Prostate gland (tissue), 2 donors: ENCODE data around the gene ASXL1. TPM values are rescaled to one million over a fixed set of nuclear protein-coding genes. Genes with fewer than 3 reads are reported as not detected.

Experiments
- DNase-seq: peaks from one replicate; pipeline ENCODE4 v3.0.0-alpha.2; 2019; ENCODE audit warnings: low spot score
- H3K27ac ChIP-seq, 2 donors: fragments of 200-600 bp; sonication (generic); 2 replicates each; pipeline ENCODE4 v1.5.1; 2017 to 2019
- H3K27me3 ChIP-seq: fragments of 200-600 bp; sonication (generic); replicated peaks from 2 replicates; pipeline ENCODE4 v1.5.1; 2019; ENCODE audit not compliant: insufficient read depth
- H3K36me3 ChIP-seq, 2 donors: fragments of 200-600 bp; sonication (generic); 1 replicate in 1 of 2; 2 replicates in 1 of 2; pipeline versions ENCODE4 v1.5.1 to v1.8.1; 2017 to 2019
- H3K4me1 ChIP-seq: fragments of 200-600 bp; sonication (generic); replicated peaks from 2 replicates; pipeline ENCODE4 v1.5.1; 2019
- H3K4me3 ChIP-seq, 2 donors: fragments of 200-600 bp; sonication (generic); 2 replicates each; pipeline ENCODE4 v1.5.1; 2017 to 2019
- H3K9me3 ChIP-seq: fragments of 200-600 bp; sonication (generic); 2 replicates; pipeline ENCODE4 v1.5.1; 2017
- CTCF ChIP-seq, 4 experiments: fragments of 200-600 bp in 2 of 4; fragments of 450-650 bp in 2 of 4; sonication (generic) in 2 of 4; IDR thresholded peaks; 1 replicate in 3 of 4; 2 replicates in 1 of 4; pipeline ENCODE4 v1.5.1; 2016 to 2019; ENCODE audit warnings: antibody characterized with exemption in 4 of 4, mild to moderate bottlenecking in 2 of 4, moderate library complexity in 2 of 4
- POLR2A ChIP-seq: fragments of 450-650 bp; IDR thresholded peaks from one replicate; pipeline ENCODE4 v1.6.1; 2016; ENCODE audit warnings: antibody characterized with exemption, mild to moderate bottlenecking
- POLR2AphosphoS5 ChIP-seq: sonication (generic); formaldehyde crosslinking; IDR thresholded peaks from one replicate; pipeline ENCODE4 v1.6.1; 2017; ENCODE audit warnings: antibody characterized with exemption
- WGBS: methylation state at CpG from one replicate; pipeline ENCODE4 v1.1.5; 2018; 5-methylcytosine and 5-hydroxymethylcytosine counted together
- intact Hi-C: fragments of 100-400 bp; cut with DNase I; formaldehyde crosslinking; loops from one replicate; pipeline ENCODE4 v1.14.2; 2022
- total RNA-seq, 2 donors: library from RNA; depleted of rRNA; stranded (reverse); fragments of >200 nt; gene quantifications; one replicate each; pipeline ENCODE4 v1.1.0, GENCODE V29; 2016

ASXL1 gene
- total RNA-seq, 2 donors from 2014 or later = 30.4 to 106 TPM

- Histone ChIP-seq H3K27ac (peak overlapping the region; percentile 97), H3K36me3 (no peaks in the 10 kb centered on the region), H3K27me3 (no peaks in the 10 kb centered on the region), H3K4me1 (no peaks in the 10 kb centered on the region), H3K4me3 (peak overlapping the region; percentile 73 to 80), H3K9me3 (no peaks in the 10 kb centered on the region)
- TF ChIP-seq POLR2A (no peak), CTCF (IDR thresholded peaks at IDR 0.05) (no peak), POLR2AphosphoS5 (no peak)
- WGBS = under 1% methylated on average over 11 of the region's 11 CpGs
- peak; percentile 11 for DNase-seq
- intact Hi-C loops = no loop called here
These were observed 709 bp upstream of the ASXL1 start for GRCh38 chr20:32357375-32357868.

DNA sequence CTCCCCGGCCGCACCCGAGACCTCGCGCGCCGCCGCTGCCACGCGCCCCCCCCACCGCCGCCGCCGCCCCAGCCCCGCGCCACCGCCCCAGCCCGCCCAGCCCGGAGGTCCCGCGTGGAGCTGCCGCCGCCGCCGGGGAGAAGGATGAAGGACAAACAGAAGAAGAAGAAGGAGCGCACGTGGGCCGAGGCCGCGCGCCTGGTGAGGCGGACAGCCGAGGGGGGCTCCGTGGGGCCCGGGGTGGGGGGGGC lies 426 bp downstream of the ASXL1 start:
- H3K9me3 ChIP-seq = no peaks in the 10 kb centered on the region
- WGBS = 0% methylated on average over 10 of the region's 35 CpGs
- DNase-seq = no peak
- H3K4me1 ChIP-seq = peaks cover 4% of the 10 kb centered on the region
- intact Hi-C loops = loop anchor here (2.0 kb wide), 1 partner anchor 124 kb away; no protein-coding TSS in a partner anchor
- no peaks in the 10 kb centered on the region for H3K27me3 ChIP-seq
- peak overlapping the region; percentile 73 to 80 for H3K4me3 ChIP-seq
- H3K27ac ChIP-seq = peak overlapping the region; percentile 97
- TF ChIP-seq CTCF (IDR thresholded peaks at IDR 0.05) = no peak
- no peak for TF ChIP-seq POLR2AphosphoS5
- no peak for TF ChIP-seq POLR2A
- no peaks in the 10 kb centered on the region for H3K36me3 ChIP-seq

- Histone ChIP-seq H3K36me3 (no peaks in the 10 kb centered on the region), H3K9me3 (no peaks in the 10 kb centered on the region), H3K4me3 (peak overlapping the region; percentile 73 to 80), H3K27ac (peak overlapping the region; percentile 97), H3K27me3 (no peaks in the 10 kb centered on the region), H3K4me1 (peaks cover 4% of the 10 kb centered on the region)
- intact Hi-C loops = loop anchor here (2.0 kb wide), 1 partner anchor 124 kb away; no protein-coding TSS in a partner anchor
- 1% methylated on average over 27 of the region's 46 CpGs for WGBS
- peak; percentile 76 for DNase-seq
- TF ChIP-seq CTCF (IDR thresholded peaks at IDR 0.05) (no peak), POLR2A (peak; percentile 56), POLR2AphosphoS5 (peak; percentile 47)
These were observed 927 bp downstream of the ASXL1 start for GRCh38 chr20:32358883-32359632.

- DNase-seq = no peak
- intact Hi-C loops = loop anchor here (2.0 kb wide), 1 partner anchor 123 kb away; no protein-coding TSS in a partner anchor
These were observed 1.7 kb downstream of the ASXL1 start for GRCh38 chr20:32359633-32360332.

More at GRCh38 chr20:32359633-32360332, 1.7 kb downstream of the ASXL1 start:
- Histone ChIP-seq H3K9me3 (no peaks in the 10 kb centered on the region), H3K36me3 (no peaks in the 10 kb centered on the region), H3K4me1 (peaks cover 4% of the 10 kb centered on the region), H3K4me3 (peak overlapping the region; percentile 73 to 80), H3K27me3 (no peaks in the 10 kb centered on the region), H3K27ac (peak overlapping the region; percentile 97)
- no peak for TF ChIP-seq CTCF (IDR thresholded peaks at IDR 0.05)
- no peak for TF ChIP-seq POLR2AphosphoS5
- no peak for TF ChIP-seq POLR2A
- 8% methylated on average over 11 of the region's 11 CpGs for WGBS
